ENCODE results near the gene FAM53B.

The FAM53B gene

GRCh38 chr10:124600051-124600880 is 143.9 kb downstream of the FAM53B start:
- H3K27ac ChIP-seq: no peak overlapping the region

GRCh38 chr10:124599588-124600050 is 144.6 kb downstream of the FAM53B start:
- TF ChIP-seq ZFX (IDR thresholded peaks at IDR 0.05; ENCODE audit: borderline replicate concordance): no peak
- TF ChIP-seq CTCF (IDR thresholded peaks at IDR 0.05): no peak
- no peak overlapping the region for H3K27ac ChIP-seq

More at GRCh38 chr10:124600051-124600880, 143.9 kb downstream of the FAM53B start:
- TF ChIP-seq ZFX (IDR thresholded peaks at IDR 0.05; ENCODE audit: borderline replicate concordance) (no peak), CTCF (IDR thresholded peaks at IDR 0.05) (no peak)

GRCh38 chr10:124598773-124599587 is 145.2 kb downstream of the FAM53B start:
- no peak overlapping the region for H3K27ac ChIP-seq
- TF ChIP-seq ZFX (IDR thresholded peaks at IDR 0.05; ENCODE audit: borderline replicate concordance): no peak

GRCh38 chr10:124598196-124598595 is 146.0 kb downstream of the FAM53B start:
- TF ChIP-seq ZFX (IDR thresholded peaks at IDR 0.05; ENCODE audit: borderline replicate concordance): no peak
- TF ChIP-seq CTCF (IDR thresholded peaks at IDR 0.05): no peak
- H3K27ac ChIP-seq: no peak overlapping the region

- TF ChIP-seq CTCF (IDR thresholded peaks at IDR 0.05) (no peak), ZFX (IDR thresholded peaks at IDR 0.05; ENCODE audit: borderline replicate concordance) (no peak)
- H3K27ac ChIP-seq: no peak overlapping the region
Observed at GRCh38 chr10:124597846-124598165, 146.4 kb downstream of the FAM53B start.

- H3K27ac ChIP-seq: no peak overlapping the region
- TF ChIP-seq ZFX (IDR thresholded peaks at IDR 0.05; ENCODE audit: borderline replicate concordance) (no peak), CTCF (IDR thresholded peaks at IDR 0.05) (no peak)
Observed at GRCh38 chr10:124596962-124597845, 147.0 kb downstream of the FAM53B start.

- H3K27ac ChIP-seq: no peak overlapping the region
- no peak for TF ChIP-seq CTCF (IDR thresholded peaks at IDR 0.05)
- TF ChIP-seq ZFX (IDR thresholded peaks at IDR 0.05; ENCODE audit: borderline replicate concordance): no peak
Observed at GRCh38 chr10:124596116-124596785, 147.9 kb downstream of the FAM53B start.

Data from 22Rv1 (cell line).